Uterus (tissue), 4 donors: Measurements from ENCODE around the gene PHYHIPL. TPM values are rescaled to one million over a fixed set of nuclear protein-coding genes. Genes with fewer than 3 reads are reported as not detected.

Experiments
- DNase-seq, 2 donors: peaks; one replicate each; pipeline ENCODE4 v3.0.0-alpha.2; 2019 to 2020
- H3K27ac ChIP-seq, 2 donors: fragments of 200-600 bp; sonication (generic); 1 replicate in 1 of 2; 2 replicates in 1 of 2; pipeline ENCODE4 v1.5.1; 2016 to 2018
- H3K27me3 ChIP-seq, 2 donors: fragments of 200-600 bp; sonication (generic); one replicate each; pipeline ENCODE4 v1.5.1; 2018 to 2019; ENCODE audit warnings: control low read depth in 1 of 2
- H3K36me3 ChIP-seq, 2 donors: fragments of 200-600 bp; sonication (generic); one replicate each; pipeline ENCODE4 v1.5.1; 2019; ENCODE audit warnings: control low read depth in 1 of 2
- H3K4me1 ChIP-seq, 2 donors: fragments of 200-600 bp; sonication (generic); one replicate each; pipeline ENCODE4 v1.5.1; 2018 to 2019; ENCODE audit warnings: control low read depth in 1 of 2
- H3K4me3 ChIP-seq, 2 donors: fragments of 200-600 bp; sonication (generic); 1 replicate in 1 of 2; 2 replicates in 1 of 2; pipeline ENCODE4 v1.5.1; 2018 to 2019; ENCODE audit warnings: mild to moderate bottlenecking in 1 of 2
- H3K9me3 ChIP-seq, 2 donors: fragments of 200-600 bp; sonication (generic); one replicate each; pipeline ENCODE4 v1.5.1; 2019; ENCODE audit warnings: control low read depth in 1 of 2
- POLR2A ChIP-seq, 2 donors: fragments of 450-650 bp; IDR thresholded peaks; one replicate each; pipeline ENCODE4 v1.6.1; 2016; ENCODE audit warnings: antibody characterized with exemption in 2 of 2, mild to moderate bottlenecking in 1 of 2, moderate library complexity in 1 of 2
- intact Hi-C: fragments of 100-400 bp; cut with DNase I; formaldehyde crosslinking; loops from one replicate; pipeline ENCODE4 v1.15.1; 2023; ENCODE audit warnings: low total_unique reads
- total RNA-seq, 4 donors: library from RNA; depleted of rRNA in 3 of 4; stranded (reverse); fragments of >200 nt in 3 of 4; gene quantifications; one replicate each; pipeline versions ENCODE4 v1.1.0 to v1.2.4, GENCODE V29; 2014 to 2023
- TF ChIP-seq, protein P1 (sequence below), 4 experiments: fragments of 200-600 bp in 2 of 4; fragments of 450-650 bp in 2 of 4; sonication (generic) in 2 of 4; IDR thresholded peaks; one replicate each; pipeline ENCODE4 v1.5.1; 2016 to 2019; ENCODE audit warnings: antibody characterized with exemption in 4 of 4, mild to moderate bottlenecking in 2 of 4, moderate library complexity in 1 of 4
- donor health status: DM: yes; HTN: yes; CAD: no.

PHYHIPL gene
- total RNA-seq, 4 donors from 2014 or later, result 0.12 to 0.83 TPM; not detected in 2

DNA sequence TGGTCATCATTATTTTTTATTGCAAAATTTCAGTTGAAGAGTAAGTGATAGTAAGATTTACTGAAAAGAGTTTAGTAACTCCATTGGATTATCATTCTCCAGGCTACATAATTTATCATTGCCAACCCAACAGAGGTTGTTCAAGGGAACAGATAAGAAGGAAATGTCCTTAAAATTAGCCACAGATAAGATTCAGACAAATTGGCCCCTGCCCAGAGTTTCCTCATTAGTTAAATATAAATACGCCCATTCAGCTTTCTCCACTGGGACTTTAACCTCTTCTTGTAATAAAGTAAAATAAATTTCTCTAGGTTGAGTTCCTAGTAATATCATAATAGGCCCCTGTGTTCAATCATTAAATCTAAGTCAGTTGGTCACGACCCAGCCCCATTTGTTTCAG lies 27.7 kb upstream of the PHYHIPL start:
- Histone ChIP-seq H3K27ac (no peak overlapping the region), H3K4me3 (no peak overlapping the region), H3K4me1 (no peaks in the 10 kb centered on the region), H3K9me3 (no peaks in the 10 kb centered on the region), H3K36me3 (no peaks in the 10 kb centered on the region), H3K27me3 (no peaks in the 10 kb centered on the region)
- no peak for DNase-seq
- TF ChIP-seq, protein P1, sequence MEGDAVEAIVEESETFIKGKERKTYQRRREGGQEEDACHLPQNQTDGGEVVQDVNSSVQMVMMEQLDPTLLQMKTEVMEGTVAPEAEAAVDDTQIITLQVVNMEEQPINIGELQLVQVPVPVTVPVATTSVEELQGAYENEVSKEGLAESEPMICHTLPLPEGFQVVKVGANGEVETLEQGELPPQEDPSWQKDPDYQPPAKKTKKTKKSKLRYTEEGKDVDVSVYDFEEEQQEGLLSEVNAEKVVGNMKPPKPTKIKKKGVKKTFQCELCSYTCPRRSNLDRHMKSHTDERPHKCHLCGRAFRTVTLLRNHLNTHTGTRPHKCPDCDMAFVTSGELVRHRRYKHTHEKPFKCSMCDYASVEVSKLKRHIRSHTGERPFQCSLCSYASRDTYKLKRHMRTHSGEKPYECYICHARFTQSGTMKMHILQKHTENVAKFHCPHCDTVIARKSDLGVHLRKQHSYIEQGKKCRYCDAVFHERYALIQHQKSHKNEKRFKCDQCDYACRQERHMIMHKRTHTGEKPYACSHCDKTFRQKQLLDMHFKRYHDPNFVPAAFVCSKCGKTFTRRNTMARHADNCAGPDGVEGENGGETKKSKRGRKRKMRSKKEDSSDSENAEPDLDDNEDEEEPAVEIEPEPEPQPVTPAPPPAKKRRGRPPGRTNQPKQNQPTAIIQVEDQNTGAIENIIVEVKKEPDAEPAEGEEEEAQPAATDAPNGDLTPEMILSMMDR (IDR thresholded peaks at IDR 0.05), result no peak
- TF ChIP-seq POLR2A (IDR thresholded peaks at IDR 0.05), result no peak
- intact Hi-C loops, result no loop called here

DNA sequence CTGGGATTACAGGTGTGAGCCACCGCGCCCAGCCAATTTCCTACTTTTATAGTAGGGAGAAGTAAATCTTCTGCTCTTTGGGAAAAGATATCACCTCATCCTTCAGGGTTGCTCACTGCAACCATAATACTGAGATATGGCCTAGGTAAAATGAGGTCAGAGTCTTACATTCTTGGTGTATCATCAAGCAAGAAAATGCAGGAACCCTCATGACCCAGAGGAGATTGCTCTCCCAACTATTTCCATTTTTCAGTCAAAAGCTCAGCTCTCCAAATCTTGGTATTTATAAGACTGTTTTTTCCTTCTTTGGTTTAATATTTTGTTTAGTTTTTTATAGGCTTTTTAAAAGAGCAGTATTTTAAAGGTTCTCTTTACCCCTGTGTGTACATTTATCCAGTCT lies 20.9 kb upstream of the PHYHIPL start:
- no peak overlapping the region for H3K27ac ChIP-seq
- H3K4me3 ChIP-seq, result no peak overlapping the region
- no peaks in the 10 kb centered on the region for H3K9me3 ChIP-seq
- H3K27me3 ChIP-seq, result no peaks in the 10 kb centered on the region
- intact Hi-C loops, result no loop called here
- no peaks in the 10 kb centered on the region for H3K4me1 ChIP-seq
- no peaks in the 10 kb centered on the region for H3K36me3 ChIP-seq
- DNase-seq, result no peak
- no peak for TF ChIP-seq POLR2A (IDR thresholded peaks at IDR 0.05)
- TF ChIP-seq, protein P1 (IDR thresholded peaks at IDR 0.05), result no peak

DNA sequence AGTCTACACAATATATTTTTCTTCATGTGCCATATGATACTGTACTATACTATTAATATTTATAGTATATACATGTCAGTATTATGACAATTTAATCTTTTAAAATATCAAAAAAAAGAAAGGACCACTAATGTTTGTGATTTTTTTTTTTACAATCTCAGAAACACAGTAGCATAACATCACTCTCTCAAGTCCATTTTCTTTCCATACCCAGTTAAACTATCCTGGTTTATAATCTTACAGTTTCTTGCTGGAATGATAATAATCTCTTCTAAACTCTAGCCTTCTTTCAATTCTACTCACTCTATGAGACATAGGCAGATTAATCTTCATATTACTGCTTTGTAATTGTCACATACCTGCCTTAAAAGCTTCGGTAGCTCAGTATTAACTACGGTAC lies 8.9 kb upstream of the PHYHIPL start:
- Histone ChIP-seq H3K4me1 (no peaks in the 10 kb centered on the region), H3K36me3 (no peaks in the 10 kb centered on the region), H3K27me3 (no peaks in the 10 kb centered on the region), H3K4me3 (no peak overlapping the region), H3K9me3 (no peaks in the 10 kb centered on the region), H3K27ac (no peak overlapping the region)
- TF ChIP-seq POLR2A (IDR thresholded peaks at IDR 0.05), result no peak
- TF ChIP-seq, protein P1 (IDR thresholded peaks at IDR 0.05), result no peak
- intact Hi-C loops, result no loop called here
- DNase-seq, result no peak

DNA sequence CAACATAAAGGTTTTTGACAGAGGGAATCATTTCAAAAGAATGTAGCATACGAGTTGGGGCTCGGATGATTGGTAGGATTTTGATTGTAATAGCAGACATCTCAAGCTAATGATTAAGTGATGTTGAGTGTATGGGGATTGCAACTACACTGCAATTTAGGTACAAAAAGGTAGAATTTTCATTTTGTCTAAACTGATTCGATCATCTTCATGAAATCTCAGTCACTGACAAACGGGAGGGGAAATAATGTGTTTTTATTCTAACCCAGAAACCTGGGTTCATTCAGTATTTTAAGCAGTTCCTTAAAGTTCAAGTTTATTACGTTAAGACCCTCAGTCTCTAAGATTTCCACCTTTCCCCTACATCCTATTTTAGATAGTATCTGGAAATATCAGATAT lies 3.9 kb upstream of the PHYHIPL start:
- peaks cover 0 to 9% of the 10 kb centered on the region in 2 donors for H3K4me1 ChIP-seq
- no peaks in the 10 kb centered on the region for H3K9me3 ChIP-seq
- no peak overlapping the region for H3K4me3 ChIP-seq
- DNase-seq, result no peak
- TF ChIP-seq POLR2A (IDR thresholded peaks at IDR 0.05), result no peak
- TF ChIP-seq, protein P1 (IDR thresholded peaks at IDR 0.05), result no peak
- no peak overlapping the region for H3K27ac ChIP-seq
- H3K36me3 ChIP-seq, result no peaks in the 10 kb centered on the region
- peaks cover 3% of the 10 kb centered on the region in 2 donors for H3K27me3 ChIP-seq
- intact Hi-C loops, result no loop called here

DNA sequence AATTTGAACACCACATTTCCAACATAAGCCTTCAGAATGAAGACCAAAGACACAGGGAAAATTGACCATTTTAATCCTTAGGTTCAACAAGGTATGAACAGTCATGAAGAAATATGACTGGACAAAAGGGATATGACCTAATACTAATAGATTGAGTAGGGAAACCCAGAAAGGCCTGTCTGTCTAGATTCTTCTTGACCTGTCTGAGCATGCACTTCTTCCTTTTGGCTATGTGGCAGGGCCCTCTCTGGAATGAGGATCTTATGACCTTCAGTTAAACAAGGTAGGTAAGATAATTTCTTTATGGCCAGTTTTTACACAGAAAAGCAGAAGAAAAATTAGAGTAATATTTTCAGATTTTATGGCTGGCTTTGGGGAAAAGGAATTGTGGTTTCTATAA lies 3.0 kb upstream of the PHYHIPL start:
- H3K4me1 ChIP-seq, result peaks cover 0 to 9% of the 10 kb centered on the region in 2 donors
- no peaks in the 10 kb centered on the region for H3K36me3 ChIP-seq
- intact Hi-C loops, result no loop called here
- no peak for DNase-seq
- H3K9me3 ChIP-seq, result no peaks in the 10 kb centered on the region
- H3K27me3 ChIP-seq, result peaks cover 3% of the 10 kb centered on the region in 2 donors
- TF ChIP-seq POLR2A (IDR thresholded peaks at IDR 0.05), result no peak
- TF ChIP-seq, protein P1 (IDR thresholded peaks at IDR 0.05), result no peak
- H3K27ac ChIP-seq, result no peak overlapping the region
- no peak overlapping the region for H3K4me3 ChIP-seq
